Type B pancreatic cell (in vitro differentiated cells): ENCODE results near the gene PLXNA2. TPM values are rescaled to one million over a fixed set of nuclear protein-coding genes. Genes with fewer than 3 reads are reported as not detected.

Experiments used
- DNase-seq: peaks from one replicate; pipeline ENCODE4 v3.0.0; 2021; ENCODE audit warnings: mixed read lengths; ENCODE audit not compliant: unreplicated experiment; ENCODE audit errors: extremely low spot score
- H3K27ac Mint-ChIP-seq: 2 replicates; pipeline ENCODE4 v1.8.0; 2021; ENCODE audit warnings: mild to moderate bottlenecking, mixed read lengths
- H3K27me3 Mint-ChIP-seq: 2 replicates; pipeline ENCODE4 v1.8.0; 2021; ENCODE audit warnings: mixed read lengths
- H3K36me3 Mint-ChIP-seq: 2 replicates; pipeline ENCODE4 v1.8.0; 2021; ENCODE audit warnings: mixed read lengths
- H3K4me1 Mint-ChIP-seq: one replicate; pipeline ENCODE4 v1.8.0; 2021; ENCODE audit warnings: mixed read lengths; ENCODE audit not compliant: unreplicated experiment
- H3K4me3 Mint-ChIP-seq: 2 replicates; pipeline ENCODE4 v1.8.0; 2021; ENCODE audit warnings: mild to moderate bottlenecking, mixed read lengths
- H3K9me3 Mint-ChIP-seq: 2 replicates; pipeline ENCODE4 v1.8.0; 2021; ENCODE audit warnings: mixed read lengths
- total RNA-seq: library from RNA; stranded (reverse); gene quantifications from 2 replicates; pipeline ENCODE4 v1.2.1, GENCODE V29; 2021; ENCODE audit warnings: low replicate concordance
- TF ChIP-seq, protein P1 (sequence below): fragments of 200-600 bp; sonication (generic); conservative IDR thresholded peaks from 2 replicates; pipeline ENCODE4 v1.5.0; 2021; ENCODE audit warnings: antibody characterized with exemption, mild to moderate bottlenecking

The PLXNA2 gene
- total RNA-seq, 1 donor from 2014 or later, result 80.1 TPM

- TF ChIP-seq, protein P1, sequence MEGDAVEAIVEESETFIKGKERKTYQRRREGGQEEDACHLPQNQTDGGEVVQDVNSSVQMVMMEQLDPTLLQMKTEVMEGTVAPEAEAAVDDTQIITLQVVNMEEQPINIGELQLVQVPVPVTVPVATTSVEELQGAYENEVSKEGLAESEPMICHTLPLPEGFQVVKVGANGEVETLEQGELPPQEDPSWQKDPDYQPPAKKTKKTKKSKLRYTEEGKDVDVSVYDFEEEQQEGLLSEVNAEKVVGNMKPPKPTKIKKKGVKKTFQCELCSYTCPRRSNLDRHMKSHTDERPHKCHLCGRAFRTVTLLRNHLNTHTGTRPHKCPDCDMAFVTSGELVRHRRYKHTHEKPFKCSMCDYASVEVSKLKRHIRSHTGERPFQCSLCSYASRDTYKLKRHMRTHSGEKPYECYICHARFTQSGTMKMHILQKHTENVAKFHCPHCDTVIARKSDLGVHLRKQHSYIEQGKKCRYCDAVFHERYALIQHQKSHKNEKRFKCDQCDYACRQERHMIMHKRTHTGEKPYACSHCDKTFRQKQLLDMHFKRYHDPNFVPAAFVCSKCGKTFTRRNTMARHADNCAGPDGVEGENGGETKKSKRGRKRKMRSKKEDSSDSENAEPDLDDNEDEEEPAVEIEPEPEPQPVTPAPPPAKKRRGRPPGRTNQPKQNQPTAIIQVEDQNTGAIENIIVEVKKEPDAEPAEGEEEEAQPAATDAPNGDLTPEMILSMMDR, result no peak
- no peak overlapping the region for H3K27ac Mint-ChIP-seq
- no peak overlapping the region for H3K4me3 Mint-ChIP-seq
- H3K9me3 Mint-ChIP-seq, result no peaks in the 10 kb centered on the region
- no peaks in the 10 kb centered on the region for H3K36me3 Mint-ChIP-seq
- H3K4me1 Mint-ChIP-seq, result no peaks in the 10 kb centered on the region
- peaks cover 7% of the 10 kb centered on the region for H3K27me3 Mint-ChIP-seq
- DNase-seq, result no peak
Measured at GRCh38 chr1:208288495-208288894, 44.3 kb upstream of the PLXNA2 start.

- Mint-ChIP-seq H3K9me3 (no peaks in the 10 kb centered on the region), H3K4me3 (no peak overlapping the region), H3K27me3 (peaks cover 43% of the 10 kb centered on the region), H3K36me3 (no peaks in the 10 kb centered on the region), H3K27ac (no peak overlapping the region), H3K4me1 (peaks cover 5% of the 10 kb centered on the region)
- TF ChIP-seq, protein P1, result no peak
- DNase-seq, result no peak
Measured at GRCh38 chr1:208280681-208281450, 36.7 kb upstream of the PLXNA2 start.

- Mint-ChIP-seq H3K27me3 (peaks cover 45% of the 10 kb centered on the region), H3K4me1 (peaks cover 5% of the 10 kb centered on the region), H3K27ac (no peak overlapping the region), H3K9me3 (no peaks in the 10 kb centered on the region), H3K36me3 (no peaks in the 10 kb centered on the region), H3K4me3 (no peak overlapping the region)
- no peak for DNase-seq
- TF ChIP-seq, protein P1, result no peak
Measured at GRCh38 chr1:208279826-208280588, 35.8 kb upstream of the PLXNA2 start.

DNA sequence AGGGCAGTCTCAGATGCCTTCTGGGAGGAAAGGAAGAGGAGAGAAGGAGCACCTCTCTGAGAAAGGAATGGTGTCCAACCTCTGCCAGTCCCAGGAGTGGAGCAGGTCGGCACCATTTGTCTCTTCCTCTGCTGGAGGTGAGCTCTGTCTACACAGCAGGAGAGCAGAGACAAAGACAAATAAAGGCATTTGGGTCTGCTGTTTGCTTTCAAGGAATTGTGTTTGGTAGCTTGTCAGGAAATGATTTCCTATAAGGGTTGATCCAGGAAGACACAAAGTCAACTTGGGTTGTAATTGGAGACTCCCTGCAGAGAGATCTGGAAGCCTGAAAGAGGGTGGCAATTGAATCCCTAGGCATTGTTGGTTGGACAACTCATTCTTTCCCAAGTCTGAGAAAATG lies 34.5 kb upstream of the PLXNA2 start:
- no peaks in the 10 kb centered on the region for H3K36me3 Mint-ChIP-seq
- H3K27ac Mint-ChIP-seq, result no peak overlapping the region
- TF ChIP-seq, protein P1, result no peak
- peaks cover 5% of the 10 kb centered on the region for H3K4me1 Mint-ChIP-seq
- no peak for DNase-seq
- H3K27me3 Mint-ChIP-seq, result peaks cover 43% of the 10 kb centered on the region
- no peaks in the 10 kb centered on the region for H3K9me3 Mint-ChIP-seq
- H3K4me3 Mint-ChIP-seq, result no peak overlapping the region

GRCh38 chr1:208276757-208277435 lies 32.7 kb upstream of the PLXNA2 start:
- H3K36me3 Mint-ChIP-seq, result no peaks in the 10 kb centered on the region
- no peak overlapping the region for H3K27ac Mint-ChIP-seq
- DNase-seq, result no peak
- peaks cover 5% of the 10 kb centered on the region for H3K4me1 Mint-ChIP-seq
- no peak overlapping the region for H3K4me3 Mint-ChIP-seq
- H3K27me3 Mint-ChIP-seq, result peaks cover 45% of the 10 kb centered on the region
- TF ChIP-seq, protein P1, result no peak
- no peaks in the 10 kb centered on the region for H3K9me3 Mint-ChIP-seq
